ENCODE measurements around the gene LEP. TPM values are rescaled to one million over a fixed set of nuclear protein-coding genes. Genes with fewer than 3 reads are reported as not detected.

The LEP gene
- total RNA-seq, 1 experiment from 2014 or later = not detected

GRCh38 chr7:128234476-128235026 lies 6.5 kb upstream of the LEP start:
- no peak overlapping the region for H3K4me3 Mint-ChIP-seq
- TF ChIP-seq, protein P1, sequence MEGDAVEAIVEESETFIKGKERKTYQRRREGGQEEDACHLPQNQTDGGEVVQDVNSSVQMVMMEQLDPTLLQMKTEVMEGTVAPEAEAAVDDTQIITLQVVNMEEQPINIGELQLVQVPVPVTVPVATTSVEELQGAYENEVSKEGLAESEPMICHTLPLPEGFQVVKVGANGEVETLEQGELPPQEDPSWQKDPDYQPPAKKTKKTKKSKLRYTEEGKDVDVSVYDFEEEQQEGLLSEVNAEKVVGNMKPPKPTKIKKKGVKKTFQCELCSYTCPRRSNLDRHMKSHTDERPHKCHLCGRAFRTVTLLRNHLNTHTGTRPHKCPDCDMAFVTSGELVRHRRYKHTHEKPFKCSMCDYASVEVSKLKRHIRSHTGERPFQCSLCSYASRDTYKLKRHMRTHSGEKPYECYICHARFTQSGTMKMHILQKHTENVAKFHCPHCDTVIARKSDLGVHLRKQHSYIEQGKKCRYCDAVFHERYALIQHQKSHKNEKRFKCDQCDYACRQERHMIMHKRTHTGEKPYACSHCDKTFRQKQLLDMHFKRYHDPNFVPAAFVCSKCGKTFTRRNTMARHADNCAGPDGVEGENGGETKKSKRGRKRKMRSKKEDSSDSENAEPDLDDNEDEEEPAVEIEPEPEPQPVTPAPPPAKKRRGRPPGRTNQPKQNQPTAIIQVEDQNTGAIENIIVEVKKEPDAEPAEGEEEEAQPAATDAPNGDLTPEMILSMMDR (conservative IDR thresholded peaks at IDR 0.05) = no peak
- Histone ChIP-seq H3K23me2 (ENCODE audit: insufficient read length, low read depth, low read length, poor library complexity, severe bottlenecking) (no peaks in the 10 kb centered on the region), H3K4me1 (ENCODE audit: insufficient read depth, low read length) (no peaks in the 10 kb centered on the region), H3K56ac (ENCODE audit: insufficient read length, low read depth, low read length) (no peak overlapping the region), H3K14ac (ENCODE audit: insufficient read depth, low read length) (no peak overlapping the region), H3K79me1 (ENCODE audit: insufficient read depth, low read depth, low read length, poor library complexity, severe bottlenecking) (no peaks in the 10 kb centered on the region), H3K27me3 (ENCODE audit: insufficient read depth, low read length) (no peaks in the 10 kb centered on the region; the same call in 1 of the 2 replicates), H2BK5ac (ENCODE audit: insufficient read length, low read length) (no peak overlapping the region), H4K8ac (replicated peaks; ENCODE audit: insufficient read length, low read depth, low read length) (no peak overlapping the region), H3K18ac (ENCODE audit: insufficient read length, low read depth, low read length) (no peak overlapping the region), H4K20me1 (ENCODE audit: control insufficient read depth, insufficient read depth, insufficient read length) (no peaks in the 10 kb centered on the region), H4K91ac (ENCODE audit: insufficient read length, low read depth, low read length) (no peak overlapping the region), H2BK120ac (ENCODE audit: low read depth, low read length, poor library complexity, severe bottlenecking) (no peak overlapping the region), H2BK20ac (ENCODE audit: low read depth, low read length, poor library complexity, severe bottlenecking) (no peak overlapping the region), H4K5ac (ENCODE audit: insufficient read length, low read depth, low read length) (no peak overlapping the region), H3K79me2 (ENCODE audit: insufficient read depth, low read length) (no peaks in the 10 kb centered on the region; the same call in 1 of the 2 replicates), H2AFZ (ENCODE audit: low read length) (no peak overlapping the region), H3K23ac (ENCODE audit: insufficient read length, low read depth, low read length) (no peak overlapping the region), H3T11ph (ENCODE audit: low read length) (no peak overlapping the region), H2BK15ac (ENCODE audit: low read depth, low read length) (no peak overlapping the region), H3K27ac (ENCODE audit: insufficient read length, low read depth, low read length) (no peak overlapping the region), H2BK12ac (ENCODE audit: insufficient read length, low read depth, low read length) (no peak overlapping the region), H2AK5ac (ENCODE audit: insufficient read length, low read length) (no peak overlapping the region), H3K9me3 (ENCODE audit: control insufficient read depth, low read depth, low read length) (no peaks in the 10 kb centered on the region), H3K4me2 (ENCODE audit: insufficient read depth, insufficient read length, low read length) (no peak overlapping the region), H3K4ac (ENCODE audit: low read depth, low read length) (no peak overlapping the region), H3K9ac (ENCODE audit: extremely low read depth, insufficient read length, low read length) (no peak overlapping the region)
- no peak overlapping the region; a peak in 1 of 7 replicates for H3K27ac Mint-ChIP-seq
- H3K27me3 Mint-ChIP-seq (ENCODE audit: low read depth) = peaks cover 32% of the 10 kb centered on the region
- H3K4me1 Mint-ChIP-seq = peaks cover 16 to 23% of the 10 kb centered on the region in 2 experiments
- peaks cover 16 to 17% of the 10 kb centered on the region in 2 experiments for H3K9me3 Mint-ChIP-seq
- WGBS (ENCODE audit: extremely low coverage, insufficient read length, low lambda C conversion rate) = no CpG with 5 or more reads among the region's 9 CpGs
- H3K36me3 Mint-ChIP-seq (ENCODE audit: insufficient read depth in 1 of 3, low read depth in 3 of 3) = peaks cover 4 to 16% (median 8%) of the 10 kb centered on the region in 3 experiments; a peak in 5 of 7 replicates
- DNase-seq = no peak

Data from H9 (cell line).